Muscle of leg (tissue), 11 donors: ENCODE results near the gene RGS14. TPM values are rescaled to one million over a fixed set of nuclear protein-coding genes. Genes with fewer than 3 reads are reported as not detected.

ENCODE experiments used
- DNase-seq: peaks from one replicate; pipeline ENCODE4 v3.0.0; 2013
- H3K27ac ChIP-seq: one replicate; pipeline ENCODE4 v1.5.1; 2013; ENCODE audit warnings: mild to moderate bottlenecking, low read length, control low read depth
- H3K27me3 ChIP-seq: one replicate; pipeline ENCODE4 v1.6.1; 2013; ENCODE audit warnings: low read length; ENCODE audit not compliant: control insufficient read depth, insufficient read depth
- H3K36me3 ChIP-seq: one replicate; pipeline ENCODE4 v1.6.1; 2013; ENCODE audit warnings: low read length; ENCODE audit not compliant: control insufficient read depth, insufficient read depth
- H3K4me1 ChIP-seq: one replicate; pipeline ENCODE4 v1.6.1; 2013; ENCODE audit warnings: low read length; ENCODE audit not compliant: control insufficient read depth, insufficient read depth
- H3K4me3 ChIP-seq: one replicate; pipeline ENCODE4 v1.5.1; 2013; ENCODE audit warnings: low read length, control low read depth
- H3K9me3 ChIP-seq: replicated peaks from 2 replicates; pipeline ENCODE4 v1.6.1; 2013; ENCODE audit warnings: low read depth, low read length; ENCODE audit not compliant: control insufficient read depth
- WGBS: methylation state at CpG from one replicate; pipeline ENCODE4 v1.1.5; 2013; ENCODE audit warnings: missing lambda C conversion rate; ENCODE audit not compliant: insufficient coverage; 5-methylcytosine and 5-hydroxymethylcytosine counted together
- polyA plus RNA-seq, 8 donors: library from polyadenylated mRNA; unstranded; fragments of 120-200 nt; gene quantifications; one replicate each; pipeline versions ENCODE4 v1.2.1 to v1.2.3, GENCODE V29; 2013; ENCODE audit warnings: inconsistent platforms in 1 of 8, low replicate concordance in 1 of 8; ENCODE audit not compliant: insufficient read length in 8 of 8, insufficient read depth in 1 of 8
- total RNA-seq: library from RNA; stranded (reverse); fragments of 120-200 nt; gene quantifications from one replicate; pipeline ENCODE4 v1.2.4, GENCODE V29; 2013

RGS14 gene
- total and polyA plus RNA-seq, 9 donors, result 10.4 to 17.2 (median 12.9) TPM

DNA sequence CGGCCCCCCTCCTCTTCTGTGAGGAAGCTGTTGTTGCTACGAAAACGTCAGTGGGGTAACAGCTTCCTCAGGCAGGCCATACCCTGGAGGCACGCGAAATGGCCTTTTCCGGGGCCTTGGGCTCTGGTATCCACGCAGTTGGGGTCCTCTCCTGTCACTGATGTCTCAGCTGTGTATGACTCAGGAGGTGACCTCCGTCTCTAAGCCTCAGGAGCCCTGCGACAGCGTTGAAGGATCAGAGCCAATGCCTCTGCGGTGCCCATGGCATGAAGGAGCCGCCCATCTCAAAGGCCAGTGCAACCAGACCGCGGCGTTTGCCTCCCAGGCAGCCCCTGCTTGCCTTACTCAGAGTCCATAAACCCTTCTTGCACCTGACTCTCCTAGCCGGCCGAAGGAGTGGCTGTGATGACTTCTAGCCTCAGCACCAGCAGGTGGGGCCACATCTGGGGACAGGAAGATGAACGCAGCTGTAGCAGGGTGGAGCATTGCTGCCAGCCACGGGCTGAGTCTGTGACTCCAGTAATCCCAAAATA, 45.0 kb upstream of the RGS14 start:
- H3K27ac ChIP-seq, result peak overlapping the region; percentile 55
- 3% methylated on average over 17 of the region's 19 CpGs for WGBS
- peak overlapping the region; percentile 37 for H3K4me3 ChIP-seq
- H3K27me3 ChIP-seq, result no peaks in the 10 kb centered on the region
- H3K4me1 ChIP-seq, result peaks cover 44% of the 10 kb centered on the region
- H3K36me3 ChIP-seq, result peaks cover 20% of the 10 kb centered on the region
- peak; percentile 62 for DNase-seq
- H3K9me3 ChIP-seq, result no peaks in the 10 kb centered on the region

DNA sequence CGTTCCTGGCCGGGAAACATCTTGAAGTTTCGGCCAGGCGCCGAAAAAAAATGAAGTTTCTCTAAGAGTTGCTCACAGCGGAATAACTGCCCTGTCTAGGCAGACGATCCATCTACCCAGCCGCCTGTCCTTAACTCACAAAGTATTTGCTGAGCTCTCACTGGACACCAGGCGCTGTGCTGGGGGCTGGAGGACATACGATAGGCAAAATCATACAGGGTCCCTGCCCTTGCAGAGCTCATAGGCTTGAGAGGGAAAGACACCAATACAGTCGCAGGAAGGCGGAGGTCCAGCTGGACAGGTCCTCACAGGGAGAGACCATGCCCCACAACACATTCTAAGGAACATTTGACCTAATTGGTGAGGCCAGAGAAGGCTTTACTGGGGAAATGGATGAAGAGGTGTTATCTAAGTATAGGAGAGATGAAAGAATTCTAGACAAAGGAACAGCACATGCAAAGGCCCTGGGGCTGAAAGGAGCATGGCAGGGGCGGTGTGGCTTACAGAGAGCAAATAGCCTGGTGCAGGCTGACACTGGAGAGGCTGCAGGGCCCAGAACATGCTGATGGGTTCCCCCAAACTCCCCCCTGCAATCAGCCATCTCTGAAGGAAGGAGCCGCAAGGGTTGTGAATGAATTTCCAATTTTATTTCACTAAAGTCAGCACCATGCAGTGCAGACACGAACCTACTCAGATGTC, 44.0 kb upstream of the RGS14 start:
- no peak overlapping the region for H3K4me3 ChIP-seq
- no peaks in the 10 kb centered on the region for H3K27me3 ChIP-seq
- H3K4me1 ChIP-seq, result peaks cover 39% of the 10 kb centered on the region
- H3K36me3 ChIP-seq, result peaks cover 16% of the 10 kb centered on the region
- no peaks in the 10 kb centered on the region for H3K9me3 ChIP-seq
- 85% methylated on average over 9 of the region's 15 CpGs for WGBS
- H3K27ac ChIP-seq, result no peak overlapping the region
- no peak for DNase-seq

DNA sequence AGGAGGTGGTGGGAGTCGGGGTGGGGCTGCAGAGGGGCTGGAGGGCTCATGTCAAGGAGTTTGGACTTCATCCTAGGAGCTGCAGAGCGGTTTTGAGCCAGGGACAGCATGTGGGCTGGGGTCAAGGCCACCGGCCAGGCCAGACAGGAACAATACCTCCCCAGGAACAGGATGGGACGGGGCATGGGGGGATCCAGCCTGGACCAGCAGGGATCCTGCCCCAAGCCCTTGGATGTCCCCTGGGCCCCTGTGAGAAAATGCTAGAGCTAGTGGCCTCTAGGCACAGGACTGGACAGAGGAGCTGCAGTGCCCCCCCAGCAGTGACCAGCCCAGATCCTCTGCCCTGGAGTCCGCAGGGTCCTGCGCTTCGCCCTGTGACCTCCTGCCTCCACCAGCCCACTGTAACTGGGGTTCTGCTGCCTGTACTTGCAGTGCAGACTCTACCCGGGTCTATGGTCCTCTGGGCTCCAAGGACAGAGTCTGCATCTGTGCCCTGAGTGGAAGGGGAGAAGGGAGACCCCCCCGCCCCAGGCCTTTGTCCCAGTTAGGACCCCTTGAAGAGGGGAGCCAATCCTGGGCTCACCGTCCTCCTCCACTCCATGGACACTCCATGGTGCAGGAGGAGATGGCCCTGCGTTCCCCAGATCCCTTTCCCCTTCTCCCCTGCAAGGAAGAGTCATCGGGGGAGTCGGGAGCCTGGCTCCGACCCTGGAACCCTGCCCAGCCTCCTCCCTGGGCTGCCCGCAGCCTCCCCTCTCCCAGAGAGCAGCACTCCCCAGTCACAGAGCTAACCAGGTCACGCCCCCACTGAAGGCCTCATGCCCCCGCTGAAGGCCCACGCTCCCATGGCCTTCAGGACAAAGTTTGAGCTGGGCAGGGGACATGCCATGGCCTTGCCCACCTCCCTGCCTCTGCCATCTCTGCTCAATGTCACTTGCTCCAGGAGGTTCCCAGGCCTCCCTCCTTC, 43.1 kb upstream of the RGS14 start:
- no peak overlapping the region for H3K27ac ChIP-seq
- no peaks in the 10 kb centered on the region for H3K9me3 ChIP-seq
- no peak for DNase-seq
- no peak overlapping the region for H3K4me3 ChIP-seq
- 76% methylated on average over 12 of the region's 18 CpGs for WGBS
- H3K36me3 ChIP-seq, result peaks cover 7% of the 10 kb centered on the region
- H3K4me1 ChIP-seq, result peaks cover 29% of the 10 kb centered on the region
- H3K27me3 ChIP-seq, result no peaks in the 10 kb centered on the region

DNA sequence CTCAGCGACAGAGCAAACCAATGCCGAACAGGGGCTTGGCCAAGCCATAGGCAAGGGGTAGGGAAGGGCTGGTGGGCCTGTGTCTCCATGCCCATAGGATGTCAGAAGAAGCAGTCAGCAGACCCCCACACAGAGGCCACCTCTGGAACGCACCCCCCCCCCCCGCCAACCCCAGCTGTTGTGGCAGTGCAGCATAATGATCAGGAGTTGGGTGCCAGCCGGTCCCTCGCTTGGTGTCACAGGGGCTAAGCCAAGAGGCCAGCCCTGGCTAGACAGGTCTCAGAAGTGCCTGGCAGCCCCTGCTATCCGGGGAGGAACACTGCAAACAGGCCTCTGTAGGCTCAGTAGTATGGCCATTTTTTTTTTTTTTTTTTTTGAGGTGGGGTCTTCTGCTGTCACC, 42.3 kb upstream of the RGS14 start:
- no peak overlapping the region for H3K27ac ChIP-seq
- DNase-seq, result no peak
- WGBS, result 92% methylated on average over 2 of the region's 7 CpGs
- H3K4me1 ChIP-seq, result peaks cover 22% of the 10 kb centered on the region
- no peaks in the 10 kb centered on the region for H3K9me3 ChIP-seq
- no peak overlapping the region for H3K4me3 ChIP-seq
- no peaks in the 10 kb centered on the region for H3K27me3 ChIP-seq
- peaks cover 3% of the 10 kb centered on the region for H3K36me3 ChIP-seq

DNA sequence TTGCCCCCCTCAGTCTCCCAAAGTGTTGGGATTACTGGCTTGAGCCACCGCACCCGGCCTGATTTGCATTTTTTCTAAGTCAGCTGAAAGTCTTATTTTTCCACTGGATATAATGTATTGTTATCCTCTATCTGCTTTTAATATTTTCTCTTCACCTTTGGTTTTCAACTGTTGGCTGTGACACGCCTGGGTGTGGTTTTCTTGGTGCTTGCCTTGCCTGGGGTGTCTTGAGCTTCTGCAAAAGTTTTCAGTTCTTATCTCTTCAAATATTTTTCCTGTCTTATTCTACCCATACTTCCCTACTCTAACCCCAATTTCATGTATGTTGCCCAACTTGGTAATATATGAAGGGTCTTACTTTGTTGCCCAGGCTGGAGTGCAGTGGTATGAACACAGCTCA, 41.7 kb upstream of the RGS14 start:
- Histone ChIP-seq H3K4me1 (peaks cover 16% of the 10 kb centered on the region), H3K9me3 (no peaks in the 10 kb centered on the region), H3K27me3 (no peaks in the 10 kb centered on the region), H3K4me3 (no peak overlapping the region), H3K36me3 (no peaks in the 10 kb centered on the region), H3K27ac (no peak overlapping the region)
- DNase-seq, result no peak
- no CpG with 5 or more reads among the region's 3 CpGs for WGBS

DNA sequence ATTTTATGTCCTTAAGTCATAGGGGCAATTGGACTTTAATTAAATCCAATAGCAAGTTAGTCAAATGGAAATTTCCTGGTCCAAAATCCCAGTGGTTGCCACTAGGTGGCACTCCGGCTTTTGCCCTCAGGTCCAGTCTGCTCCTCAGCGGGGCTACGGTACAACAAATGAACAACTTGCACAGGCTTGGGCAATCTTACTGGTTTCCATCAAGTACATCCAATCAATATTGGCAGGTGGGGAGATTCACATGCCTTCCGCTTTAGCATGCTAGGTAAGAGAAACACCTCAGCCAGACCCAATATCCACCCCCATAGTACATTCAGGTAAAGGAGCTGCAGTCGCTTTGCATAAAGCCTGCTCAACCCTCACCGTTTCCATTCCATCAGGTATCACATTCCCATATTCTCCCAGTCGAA, 39.8 kb upstream of the RGS14 start:
- no peak overlapping the region for H3K27ac ChIP-seq
- H3K36me3 ChIP-seq, result no peaks in the 10 kb centered on the region
- 31% methylated on average over 5 of the region's 7 CpGs for WGBS
- peaks cover 2% of the 10 kb centered on the region for H3K4me1 ChIP-seq
- DNase-seq, result peak; percentile 77
- no peaks in the 10 kb centered on the region for H3K9me3 ChIP-seq
- no peak overlapping the region for H3K4me3 ChIP-seq
- no peaks in the 10 kb centered on the region for H3K27me3 ChIP-seq

DNA sequence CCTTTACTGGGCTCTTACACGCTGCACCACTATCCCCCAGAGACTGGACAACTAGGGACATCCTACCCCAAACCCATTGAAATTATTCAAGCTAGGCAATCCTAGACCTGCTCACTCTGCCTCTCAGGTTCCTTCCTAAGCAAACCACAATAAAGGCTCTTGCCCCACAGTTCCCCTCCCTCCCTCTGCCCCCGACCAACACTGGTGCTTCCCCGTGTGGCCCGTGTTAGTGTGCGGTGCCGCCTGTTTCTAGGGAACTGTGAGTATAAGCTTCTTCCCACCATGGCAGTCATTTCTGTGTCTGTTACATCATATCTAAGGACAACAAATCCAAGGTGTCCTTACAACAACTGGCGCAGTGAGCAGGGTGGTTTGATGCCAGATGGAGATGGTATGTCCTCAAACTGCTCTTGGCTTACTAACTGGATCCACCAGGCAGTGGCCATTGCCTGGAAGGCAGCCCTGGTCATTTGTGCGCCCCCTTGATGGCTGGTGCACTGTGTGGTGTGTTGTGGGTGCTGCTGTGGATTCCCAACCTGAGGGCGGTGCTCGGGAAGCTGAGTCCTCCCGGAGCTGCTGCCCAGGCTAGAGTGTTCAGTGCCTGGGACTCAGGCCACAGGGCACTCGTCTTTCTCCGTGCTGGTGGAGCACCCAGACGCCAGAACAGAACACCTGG, 37.7 kb upstream of the RGS14 start:
- Histone ChIP-seq H3K27ac (no peak overlapping the region), H3K9me3 (no peaks in the 10 kb centered on the region), H3K27me3 (no peaks in the 10 kb centered on the region), H3K4me1 (no peaks in the 10 kb centered on the region), H3K4me3 (no peak overlapping the region), H3K36me3 (no peaks in the 10 kb centered on the region)
- no peak for DNase-seq
- WGBS, result 92% methylated on average over 9 of the region's 14 CpGs

DNA sequence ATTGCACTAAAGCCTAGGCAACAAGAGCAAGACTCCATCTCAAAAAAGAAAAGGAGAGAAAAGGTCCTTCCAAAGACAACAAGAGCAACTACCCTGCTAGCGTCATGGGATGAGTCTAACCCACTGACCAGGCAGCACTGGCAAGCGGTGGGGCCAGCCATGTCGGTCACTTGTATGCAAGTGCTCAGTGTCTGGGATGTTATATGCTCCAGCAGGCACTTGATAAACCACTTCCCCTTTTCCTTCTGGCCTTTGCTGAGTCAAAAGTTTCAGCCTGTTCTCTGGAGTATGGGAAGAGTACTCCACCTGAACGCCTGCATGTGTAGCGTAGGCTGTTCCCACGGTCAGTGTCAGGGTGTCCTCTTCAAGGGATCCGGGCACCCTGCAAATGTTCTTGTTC, 36.8 kb upstream of the RGS14 start:
- H3K27me3 ChIP-seq, result no peaks in the 10 kb centered on the region
- H3K27ac ChIP-seq, result no peak overlapping the region
- H3K36me3 ChIP-seq, result no peaks in the 10 kb centered on the region
- DNase-seq, result no peak
- H3K4me1 ChIP-seq, result no peaks in the 10 kb centered on the region
- no peak overlapping the region for H3K4me3 ChIP-seq
- 80% methylated on average over 3 of the region's 7 CpGs for WGBS
- H3K9me3 ChIP-seq, result no peaks in the 10 kb centered on the region

DNA sequence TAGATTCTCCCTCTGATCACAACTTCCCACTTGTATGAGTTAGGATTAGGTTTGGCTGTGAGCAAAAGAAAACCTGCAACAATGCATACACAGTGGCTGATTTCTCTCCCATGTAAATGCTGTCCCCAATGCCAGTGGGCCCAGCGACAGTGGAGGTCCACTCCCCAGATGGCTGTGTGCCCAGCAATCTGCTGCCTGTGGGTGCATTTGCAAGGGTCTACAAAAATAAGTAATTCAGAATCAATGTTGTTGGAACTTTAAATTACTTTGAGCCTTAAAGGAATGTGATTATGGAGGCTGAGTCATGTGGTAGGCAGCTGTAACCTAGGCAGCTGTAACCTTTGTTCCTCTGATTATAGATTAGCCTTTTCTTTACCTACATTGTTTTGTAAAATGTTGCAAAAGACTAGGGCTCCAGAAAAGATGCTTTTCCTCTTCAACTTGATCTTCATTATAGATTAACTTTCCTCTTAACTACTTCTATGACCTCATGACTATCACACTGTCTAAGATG, 31.8 kb upstream of the RGS14 start:
- Histone ChIP-seq H3K4me1 (no peaks in the 10 kb centered on the region), H3K27ac (no peak overlapping the region), H3K27me3 (no peaks in the 10 kb centered on the region), H3K4me3 (no peak overlapping the region), H3K9me3 (no peaks in the 10 kb centered on the region), H3K36me3 (peaks cover 11% of the 10 kb centered on the region)
- WGBS, result 67% methylated on average over 1 of the region's 1 CpG
- DNase-seq, result no peak
